ENCODE data around the gene ODC1. TPM values are rescaled to one million over a fixed set of nuclear protein-coding genes. Genes with fewer than 3 reads are reported as not detected.
"Not testable (repeated sequence)": the region's sequence is repeated elsewhere in the genome, so short reads cannot be mapped to it uniquely, and the experiment has no call there.

The ODC1 gene
- 10 to 100 TPM; 51.7 to 67.6 TPM for total RNA-seq
- long read RNA-seq, donor 1, transcript ODC1-201 (12 exons, 2,653 nt) = major isoform, 68 of 85 reads
- long read RNA-seq, donor 1, partial matches to known transcripts = 12 of 85 reads
- long read RNA-seq, donor 1, other reads (novel, unspliced or antisense) = 5 of 85 reads
- long read RNA-seq, donor 2, transcript ODC1-201 (12 exons, 2,653 nt) = major isoform, 10 of 34 reads
- long read RNA-seq, donor 2, partial matches to known transcripts = 23 of 34 reads
- long read RNA-seq, donor 2, other reads (novel, unspliced or antisense) = 1 of 34 reads

DNA sequence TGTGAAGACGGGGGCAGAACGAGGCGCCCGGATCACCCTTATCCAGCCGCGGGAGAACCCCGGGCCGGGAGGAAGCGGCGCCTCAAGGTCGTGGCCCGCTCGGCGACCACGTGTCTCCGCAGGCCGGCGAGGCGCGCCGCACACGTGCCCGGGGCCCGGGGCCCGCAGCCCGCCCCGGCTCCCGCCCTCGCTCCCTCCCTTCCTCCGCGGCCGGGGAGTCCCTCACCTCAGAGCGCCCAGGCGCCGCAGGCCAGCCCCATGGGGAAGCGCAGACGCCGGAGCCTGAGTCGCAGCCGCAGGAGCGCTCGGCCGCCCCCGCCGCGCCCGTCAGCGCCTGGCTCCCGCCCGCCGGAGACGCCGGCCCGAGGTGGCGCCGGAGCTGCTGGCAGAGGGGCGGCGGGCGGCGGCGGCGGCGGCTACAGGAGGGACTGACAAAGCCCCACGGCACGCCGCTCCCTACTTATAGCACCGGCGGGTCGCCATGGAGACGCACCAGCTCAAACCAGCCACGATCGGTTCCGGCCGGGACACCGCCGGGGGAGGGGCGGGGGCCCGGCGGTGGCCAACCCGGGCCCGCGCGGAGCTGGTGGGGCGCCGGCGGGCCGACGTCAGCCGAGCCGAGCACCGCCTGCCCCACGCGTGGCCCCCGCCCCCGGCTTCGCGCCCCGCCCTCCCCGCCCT lies at the start of gene ODC1:
TSS of gene ODC1 (minus strand) at position 433 of the 681 bp plus-strand sequence. CDS start 3,295 bp downstream, outside the sequence.
- intact Hi-C loops (cut with DNase I) = no loop called here
- DNase-seq (ENCODE audit: low spot score) = peak; percentile 99

DNA sequence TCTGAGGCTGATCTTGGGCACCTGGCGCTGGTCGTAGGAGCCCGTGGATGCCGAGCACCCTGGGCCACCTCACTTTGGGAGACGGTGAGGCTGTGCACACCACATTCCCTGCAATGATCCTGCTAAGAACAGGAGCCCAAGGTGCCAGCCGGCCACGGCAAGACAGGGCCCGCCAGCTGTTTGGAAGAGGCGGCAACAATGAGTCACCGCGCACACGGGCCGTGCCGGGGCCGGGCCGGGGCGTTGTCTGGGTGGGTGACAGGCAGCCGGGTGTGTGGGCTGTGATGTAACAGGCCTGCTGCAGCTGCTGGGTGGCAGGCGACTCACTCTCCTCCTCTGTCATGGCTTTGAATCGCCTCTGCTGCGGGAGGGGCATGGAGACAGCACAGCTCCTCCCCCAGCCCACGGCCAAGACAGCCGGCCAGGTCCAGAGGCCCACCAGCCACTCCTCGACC lies 49.7 kb upstream of the ODC1 start:
- peak; percentile 79 for DNase-seq (ENCODE audit: low spot score)
- intact Hi-C loops (cut with DNase I) = no loop called here

DNA sequence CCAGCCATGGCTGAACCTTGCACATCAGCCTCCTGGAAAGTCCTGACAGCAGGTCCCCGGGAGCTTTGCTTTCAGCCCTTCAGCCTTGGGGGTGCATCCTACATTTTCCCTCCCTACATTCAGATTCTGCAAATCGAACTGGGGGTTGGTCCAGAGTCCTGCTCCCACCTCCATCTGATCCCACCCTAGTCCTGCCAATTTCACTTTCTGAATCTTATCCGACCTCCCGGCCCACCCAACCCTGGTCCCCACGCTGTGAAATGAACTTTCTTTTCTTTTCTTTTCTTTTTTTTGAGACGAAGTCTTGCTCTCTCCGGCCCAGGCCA lies 47.8 kb upstream of the ODC1 start:
- intact Hi-C loops (cut with DNase I) = no loop called here
- no peak for DNase-seq (ENCODE audit: low spot score)

DNA sequence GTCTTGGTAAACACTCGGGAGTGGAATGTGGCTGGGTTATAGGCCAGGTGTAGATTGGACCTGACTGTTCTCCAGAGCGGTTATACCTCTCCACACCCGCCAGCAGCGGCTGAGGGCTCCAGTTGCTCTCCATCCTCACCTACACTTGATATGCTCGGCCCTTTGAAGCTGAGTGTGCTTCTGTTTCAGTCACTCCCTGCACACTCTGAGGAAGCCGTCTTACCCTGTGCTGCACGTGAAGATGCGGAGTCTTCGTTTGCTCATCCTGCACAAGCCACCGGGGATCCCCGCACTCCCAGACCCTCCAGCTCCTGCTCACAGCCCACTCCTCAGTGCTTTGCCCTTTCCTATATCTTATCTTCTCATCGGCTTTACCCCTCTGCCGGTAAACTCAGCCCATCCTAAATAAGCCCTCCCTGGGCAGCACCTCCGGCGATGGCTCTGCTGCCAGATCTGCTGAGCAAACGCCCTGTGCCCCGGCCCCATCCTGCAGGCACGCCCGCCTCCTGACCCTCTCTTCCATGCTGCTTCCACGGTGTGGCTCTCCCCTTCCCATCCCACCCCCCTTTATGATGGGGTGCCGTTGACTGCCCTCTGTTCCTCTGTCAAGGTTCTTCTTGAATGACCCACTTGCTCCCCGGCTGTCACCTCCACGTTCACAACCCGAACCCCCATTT lies 47.3 kb upstream of the ODC1 start:
- DNase-seq (ENCODE audit: low spot score) = peak; percentile 69
- intact Hi-C loops (cut with DNase I) = no loop called here

DNA sequence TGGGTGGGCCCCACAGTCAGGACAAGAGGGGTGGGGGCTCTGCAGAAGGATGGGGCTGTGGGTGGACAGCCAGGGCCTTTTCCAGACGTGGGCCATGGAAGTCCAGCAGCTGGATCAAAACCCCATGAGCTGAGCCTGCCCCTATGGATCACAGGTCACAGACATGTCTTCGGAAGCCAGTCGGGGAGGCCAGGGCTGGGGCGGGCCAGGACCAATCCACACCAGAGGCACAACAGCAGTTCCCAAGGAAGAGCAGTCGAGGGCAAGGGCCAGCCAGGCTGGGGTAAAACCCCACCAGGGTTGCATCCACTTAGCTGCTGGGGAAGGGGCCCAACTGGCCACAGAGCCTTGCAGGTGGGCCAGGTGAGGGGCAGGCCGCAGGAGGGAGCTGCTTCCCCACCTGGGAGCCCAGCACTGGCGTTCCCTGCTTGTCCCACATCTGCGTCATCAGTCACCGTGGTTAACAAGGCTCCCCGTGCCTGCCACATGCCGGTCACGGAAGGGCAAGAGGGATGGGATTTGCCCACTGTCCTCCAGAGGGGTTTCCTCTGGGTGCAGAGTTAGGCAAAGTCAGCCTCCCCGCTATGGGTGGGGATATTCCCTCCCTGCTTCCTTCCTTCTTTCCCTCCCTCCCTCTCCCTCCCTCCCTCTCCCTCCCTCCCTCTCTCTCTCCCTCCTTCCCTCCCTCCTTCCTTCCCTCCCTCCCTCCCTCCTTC lies 46.4 kb upstream of the ODC1 start:
- no peak for DNase-seq (ENCODE audit: low spot score)
- intact Hi-C loops (cut with DNase I) = no loop called here

DNA sequence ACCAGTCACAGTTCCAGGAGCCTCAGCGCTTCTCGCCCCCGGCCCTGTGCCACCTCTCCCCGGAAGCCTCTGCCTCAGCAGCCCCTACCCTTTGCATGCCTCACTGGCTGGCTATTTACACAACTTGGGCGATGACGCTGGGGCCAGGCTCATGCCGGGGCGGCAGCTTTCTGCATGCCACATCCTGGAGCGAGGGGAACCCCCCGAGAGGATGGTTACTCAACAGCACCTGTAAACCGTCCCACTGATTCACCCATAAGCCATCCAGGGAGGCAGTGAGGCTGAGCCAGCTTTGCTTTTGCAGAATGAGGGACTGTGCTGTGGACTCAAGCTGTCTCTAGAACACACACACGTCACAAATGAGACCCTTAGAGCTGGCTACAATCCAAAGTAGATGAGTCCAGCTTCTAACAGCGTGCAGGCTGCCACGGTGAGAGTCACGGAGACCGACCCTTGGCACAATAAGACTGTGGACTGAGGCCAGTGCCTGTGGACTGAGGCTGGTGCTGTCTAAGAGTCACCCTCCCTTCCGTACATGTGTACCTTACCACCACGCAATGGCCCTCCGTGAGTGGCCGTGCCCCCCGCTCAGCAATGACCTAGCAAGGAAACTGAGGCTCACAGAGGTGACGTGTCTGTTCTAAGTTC lies 45.6 kb upstream of the ODC1 start:
- peak; percentile 70 for DNase-seq (ENCODE audit: low spot score)
- intact Hi-C loops (cut with DNase I) = no loop called here

DNA sequence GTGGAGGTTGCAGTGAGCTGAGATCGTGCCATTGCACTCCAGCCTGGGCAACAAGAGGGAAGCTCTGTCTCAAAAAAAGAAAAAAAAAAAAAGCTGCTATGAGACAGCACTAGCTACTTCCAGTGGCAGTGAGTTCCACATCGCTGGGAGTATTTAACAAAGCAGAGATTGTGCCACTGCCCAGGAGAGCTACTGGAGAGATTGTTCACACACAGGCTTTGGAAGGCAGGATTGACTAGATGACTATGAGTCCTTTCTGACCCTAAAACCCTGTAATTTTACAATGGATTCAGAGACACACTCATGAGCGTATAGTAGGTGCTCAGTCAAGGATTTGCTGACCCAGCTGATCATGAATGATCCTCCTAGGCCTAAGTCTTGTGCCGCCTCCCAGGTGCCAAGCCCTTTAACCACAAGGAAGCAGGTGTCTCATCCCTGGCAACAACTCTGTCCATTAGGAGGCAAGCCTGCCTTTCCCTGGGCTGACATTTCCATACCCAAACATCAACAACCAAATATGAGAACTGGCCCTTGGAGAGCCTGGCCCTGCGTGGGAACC lies 45.0 kb upstream of the ODC1 start:
- DNase-seq (ENCODE audit: low spot score) = no peak
- intact Hi-C loops (cut with DNase I) = no loop called here

DNA sequence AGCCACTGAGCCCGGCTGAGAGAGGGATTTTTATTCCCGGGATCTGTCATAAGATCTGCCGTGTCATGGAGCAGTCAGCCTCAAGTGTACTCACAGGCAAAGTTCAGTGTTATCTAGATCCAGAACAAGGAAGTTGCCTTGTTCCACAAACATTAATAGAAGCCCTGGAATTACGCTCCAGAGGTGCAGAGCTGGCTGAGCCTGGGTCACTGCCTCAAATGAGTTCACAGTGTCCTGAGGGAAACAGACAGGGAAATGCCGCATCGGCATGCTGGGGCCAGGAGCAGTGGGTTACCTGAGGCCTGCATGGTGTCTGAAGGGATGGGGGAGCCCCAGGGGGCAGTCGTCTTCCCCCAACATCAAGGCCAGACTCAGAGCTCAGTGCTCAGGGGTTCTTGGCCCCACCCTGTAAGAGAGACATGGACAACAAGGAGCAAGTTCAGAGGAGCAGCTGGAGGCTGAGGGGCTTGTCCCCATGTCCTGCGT lies 42.7 kb upstream of the ODC1 start:
- DNase-seq (ENCODE audit: low spot score) = no peak
- intact Hi-C loops (cut with DNase I) = no loop called here

DNA sequence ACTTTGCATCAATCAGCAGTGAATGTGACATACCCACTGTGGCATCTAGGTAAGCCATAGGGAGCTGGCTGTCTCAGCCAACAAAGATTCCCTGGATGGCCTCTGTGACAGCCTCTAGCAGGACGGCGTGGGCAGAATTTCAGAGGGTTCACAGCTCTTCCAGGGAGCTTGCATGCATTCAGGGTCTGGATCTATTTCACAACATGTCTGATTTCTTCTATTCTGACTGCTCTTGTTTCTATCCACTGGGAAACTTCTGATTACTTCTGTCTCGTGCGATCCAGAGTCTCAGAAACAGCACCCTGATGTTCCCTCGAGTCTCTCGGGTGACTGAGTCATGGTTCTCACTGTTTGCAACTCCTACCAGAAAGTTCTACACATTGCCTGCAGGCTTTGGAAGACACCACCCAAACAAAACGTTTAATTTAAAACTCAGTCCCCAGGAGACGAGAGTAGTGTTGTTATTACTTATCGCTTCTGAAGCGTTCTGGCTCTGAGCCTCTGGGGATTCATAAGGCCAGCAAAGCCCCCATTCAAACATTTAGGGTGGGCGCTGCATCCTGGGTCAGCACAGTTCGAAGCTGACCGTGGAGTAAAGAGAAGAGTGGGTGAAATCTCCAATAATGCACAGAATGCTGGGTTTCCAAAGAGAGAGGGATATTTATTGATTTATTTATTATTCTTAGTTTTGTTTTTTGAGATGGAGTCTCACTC lies 41.9 kb upstream of the ODC1 start:
- intact Hi-C loops (cut with DNase I) = no loop called here
- DNase-seq (ENCODE audit: low spot score) = no peak

DNA sequence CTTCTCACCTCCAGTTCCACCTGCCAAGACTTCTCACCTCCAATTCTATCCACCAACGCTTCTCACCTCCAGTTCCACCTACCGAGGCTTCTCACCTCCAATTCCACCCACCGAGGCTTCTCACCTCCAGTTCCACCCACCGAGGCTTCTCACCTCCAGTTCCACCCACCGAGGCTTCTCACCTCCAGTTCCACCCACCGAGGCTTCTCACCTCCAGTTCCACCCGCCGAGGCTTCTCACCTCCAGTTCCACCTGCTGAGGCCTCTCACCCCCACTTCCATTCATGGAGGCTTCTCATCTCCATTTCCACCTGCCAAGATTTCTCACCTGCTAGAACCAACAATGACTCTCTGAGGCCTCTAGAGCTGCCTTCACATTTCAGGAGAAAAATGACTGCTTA lies 40.0 kb upstream of the ODC1 start:
- intact Hi-C loops (cut with DNase I) = not testable (repeated sequence)

DNA sequence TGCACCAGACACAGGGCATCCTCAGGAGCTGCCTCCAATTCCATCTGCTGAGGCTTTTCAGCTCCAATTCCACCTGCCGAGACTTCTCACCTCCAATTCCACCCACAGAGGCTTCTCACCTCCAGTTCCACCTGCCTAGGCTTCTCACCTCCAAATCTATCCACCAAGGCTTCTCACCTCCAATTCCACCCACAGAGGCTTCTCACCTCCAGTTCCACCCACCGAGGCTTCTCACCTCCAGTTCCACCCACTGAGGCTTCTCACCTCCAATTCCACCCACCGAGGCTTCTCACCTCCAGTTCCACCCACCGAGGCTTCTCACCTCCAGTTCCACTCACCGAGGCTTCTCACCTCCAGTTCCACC lies 39.6 kb upstream of the ODC1 start:
- intact Hi-C loops (cut with DNase I); DNase-seq (ENCODE audit: low spot score): not testable (repeated sequence)

More for the DNA sequence above, 40.0 kb upstream of the ODC1 start:
- not testable (repeated sequence) for DNase-seq (ENCODE audit: low spot score)

DNA sequence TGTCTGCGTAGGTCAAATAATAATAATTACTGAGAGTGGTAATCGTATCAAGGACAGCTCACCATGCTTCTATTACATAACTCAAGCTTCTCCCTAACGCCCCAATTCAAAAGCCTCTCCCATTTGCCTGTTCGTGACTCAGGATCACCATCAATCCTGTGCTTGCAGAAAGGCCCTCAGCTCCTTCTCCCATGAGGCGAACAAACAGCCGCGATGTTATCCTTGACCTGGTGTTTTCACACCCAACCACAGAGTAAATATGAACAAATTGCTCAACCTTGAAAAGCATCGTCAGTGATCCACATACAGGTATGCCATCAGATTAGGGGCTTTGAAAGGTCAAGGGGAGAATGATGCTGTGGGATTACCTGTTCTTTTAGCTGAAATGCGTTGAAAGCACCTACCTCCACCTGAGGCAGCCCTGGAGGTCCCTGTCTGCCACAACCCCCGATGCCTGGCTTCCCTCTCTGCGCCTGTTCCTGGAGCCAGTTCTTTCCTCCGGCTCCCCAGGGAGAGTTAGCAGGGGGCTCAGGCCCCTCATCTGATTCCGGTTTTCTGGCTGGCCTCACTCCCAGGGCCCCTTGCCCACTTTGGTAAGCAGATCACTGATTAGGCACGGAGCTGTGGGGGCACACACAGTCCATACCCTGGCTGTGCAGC lies 39.1 kb upstream of the ODC1 start:
- intact Hi-C loops (cut with DNase I) = no loop called here
- DNase-seq (ENCODE audit: low spot score) = peak; percentile 74

DNA sequence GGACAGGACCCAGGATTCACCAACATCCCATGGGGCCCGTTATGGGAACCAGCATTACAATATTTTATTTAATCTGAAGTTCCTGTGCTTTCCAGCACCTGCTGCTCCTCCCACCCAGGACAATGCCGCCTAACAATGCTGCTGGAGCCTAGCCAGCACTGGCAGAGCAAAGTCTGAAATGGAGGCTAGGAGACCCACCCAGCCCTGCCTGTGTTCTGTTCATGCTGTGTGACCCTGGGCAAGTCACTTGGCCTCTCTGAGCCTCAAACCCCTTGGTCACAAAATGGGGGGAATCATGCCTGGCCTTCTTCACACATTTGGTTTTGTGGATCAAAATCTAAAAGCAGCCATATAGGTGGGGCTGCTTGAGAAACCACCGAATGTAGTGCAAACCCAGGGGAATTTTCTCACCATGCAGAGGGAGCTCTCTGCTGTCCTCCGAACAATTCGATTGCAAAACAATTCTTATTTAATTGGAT lies 38.5 kb upstream of the ODC1 start:
- DNase-seq (ENCODE audit: low spot score) = no peak
- intact Hi-C loops (cut with DNase I) = no loop called here

DNA sequence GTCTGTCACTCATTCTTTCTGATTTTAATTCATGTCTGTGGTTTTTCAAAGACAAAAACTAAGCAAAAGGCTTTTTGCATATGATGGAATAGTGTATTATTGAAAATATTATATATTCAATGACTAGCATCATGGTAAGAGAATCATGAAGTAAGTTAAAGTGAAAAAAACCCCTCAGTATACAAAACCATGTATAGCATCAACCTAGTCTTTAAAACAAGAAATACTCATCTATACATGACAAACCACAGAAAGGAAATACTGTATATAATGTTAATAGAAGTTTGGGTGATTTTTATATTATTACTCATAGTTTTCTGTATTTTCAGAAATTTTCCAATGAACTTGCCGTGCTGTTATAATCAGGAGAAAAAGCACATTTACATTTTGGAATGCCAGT lies 38.0 kb upstream of the ODC1 start:
- intact Hi-C loops (cut with DNase I) = no loop called here
- DNase-seq (ENCODE audit: low spot score) = no peak

DNA sequence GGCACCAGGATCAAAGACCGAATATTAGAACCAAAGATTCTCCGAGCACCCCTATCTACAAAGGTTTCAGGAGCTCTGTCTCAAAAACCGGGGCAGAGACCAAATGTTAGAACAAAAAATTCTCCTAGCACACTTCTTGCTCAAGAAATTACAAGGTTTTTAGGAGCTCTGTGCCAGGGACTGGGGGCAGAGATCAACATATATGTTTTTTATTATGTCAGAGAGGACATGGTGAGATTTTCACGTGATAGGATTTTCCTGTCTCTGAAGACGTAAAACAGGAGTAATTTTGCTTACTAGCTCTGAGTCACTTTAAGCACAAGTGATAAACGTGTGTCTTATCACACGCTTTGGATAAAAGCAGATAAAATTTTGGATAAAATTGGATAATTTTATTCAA lies 34.8 kb upstream of the ODC1 start:
- DNase-seq (ENCODE audit: low spot score) = no peak
- intact Hi-C loops (cut with DNase I) = no loop called here

DNA sequence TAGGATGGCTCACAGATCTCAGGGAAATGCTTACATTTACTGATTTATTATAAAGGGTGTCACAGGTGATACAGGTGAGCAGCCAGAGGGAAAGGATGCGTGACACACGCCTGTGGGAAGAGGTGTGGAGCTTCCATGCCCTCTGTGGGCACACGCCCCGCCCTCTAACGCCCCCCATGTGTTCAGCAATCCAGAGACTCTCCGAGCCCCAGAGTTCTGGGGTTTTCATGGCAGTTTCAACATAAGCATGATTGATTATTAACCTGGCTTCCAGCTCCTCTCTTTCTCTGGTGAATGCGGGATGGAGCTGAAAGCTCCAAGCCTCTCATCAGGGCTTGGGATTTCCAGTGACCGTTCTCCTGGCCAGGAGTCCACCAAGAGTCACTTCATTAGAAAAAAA lies 34.3 kb upstream of the ODC1 start:
- peak; percentile 36 for DNase-seq (ENCODE audit: low spot score)

DNA sequence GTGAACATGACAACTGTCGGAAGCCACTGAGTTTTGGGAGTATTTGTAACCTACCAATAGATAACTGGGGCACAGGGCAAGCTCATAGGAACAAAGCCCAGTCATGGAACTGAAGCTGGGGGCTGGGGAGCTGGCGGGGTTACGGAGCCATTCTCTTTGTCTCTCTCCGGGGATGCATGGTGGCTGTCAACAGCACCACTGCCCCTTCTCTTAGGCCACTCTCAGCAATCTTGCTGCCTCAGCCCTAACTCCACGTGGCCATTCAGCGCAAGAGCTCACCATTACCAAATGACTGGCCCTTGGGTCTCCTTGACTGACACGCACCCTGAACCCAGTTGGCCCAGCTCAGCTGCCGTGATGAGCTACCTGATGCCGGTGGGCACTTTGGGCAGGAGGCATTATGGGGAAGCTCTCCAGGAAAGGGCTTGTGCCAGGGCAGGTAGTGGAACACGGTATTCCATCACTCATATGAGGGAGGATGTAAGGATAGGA lies 33.6 kb upstream of the ODC1 start:
- intact Hi-C loops (cut with DNase I) = no loop called here
- peak; percentile 40 for DNase-seq (ENCODE audit: low spot score)

More for the DNA sequence above, 34.3 kb upstream of the ODC1 start:
- intact Hi-C loops (cut with DNase I) = no loop called here

Measured in posterior vena cava (tissue), 2 donors.